ENCODE results near the gene EMILIN2. TPM values are rescaled to one million over a fixed set of nuclear protein-coding genes. Genes with fewer than 3 reads are reported as not detected.

EMILIN2 gene
- total and polyA plus RNA-seq, 4 donors, result 0.58 to 4.6 (median 1.8) TPM

GRCh38 chr18:2953935-2954653 lies 107.3 kb downstream of the EMILIN2 start:
- Histone ChIP-seq H3K27me3 (ENCODE audit: control insufficient read depth in 4 of 4, insufficient read depth in 4 of 4, low read length in 3 of 4) (no peaks in the 10 kb centered on the region), H3K9me3 (ENCODE audit: control insufficient read depth in 4 of 4, low read length in 3 of 4) (no peaks in the 10 kb centered on the region), H3K4me3 (ENCODE audit: low read depth in 1 of 3, low read length in 3 of 3) (no peak overlapping the region), H3K27ac (ENCODE audit: low read depth in 1 of 2, low read length in 2 of 2) (peak overlapping the region; percentile 55 to 60), H3K36me3 (ENCODE audit: control insufficient read depth in 4 of 4, insufficient read depth in 3 of 4, low read depth in 1 of 4, low read length in 3 of 4) (peaks cover 3 to 78% (median 65%) of the 10 kb centered on the region in 4 donors), H3K4me1 (ENCODE audit: control insufficient read depth in 4 of 4, insufficient read depth in 4 of 4, low read length in 3 of 4) (peaks cover 2 to 34% (median 21%) of the 10 kb centered on the region in 4 donors), H3K9ac (ENCODE audit: low read depth in 1 of 2, low read length in 2 of 2) (no peak overlapping the region)
- 64% methylated on average over 6 of the region's 6 CpGs for WGBS
- peak in 1 of 2 donors; percentile 48 for TF ChIP-seq RXRA (IDR thresholded peaks at IDR 0.05)
- TF ChIP-seq TAF1 (conservative IDR thresholded peaks at IDR 0.05), result no peak
- peak; percentile 76 for TF ChIP-seq FOXA2 (IDR thresholded peaks at IDR 0.05)
- TF ChIP-seq CTCF (IDR thresholded peaks at IDR 0.05; ENCODE audit: low read depth, low read length, missing input control), result no peak
- peak in 1 of 2 donors; percentile 12 for TF ChIP-seq RAD21 (IDR thresholded peaks at IDR 0.05)
- TF ChIP-seq YY1 (IDR thresholded peaks at IDR 0.05), result peak; percentile 67
- peak; percentile 52 for TF ChIP-seq HNF4G (IDR thresholded peaks at IDR 0.05)
- peak; percentile 87 for TF ChIP-seq HNF4A (conservative IDR thresholded peaks at IDR 0.05)
- TF ChIP-seq MAX (IDR thresholded peaks at IDR 0.05), result peak; percentile 34
- TF ChIP-seq SP1 (IDR thresholded peaks at IDR 0.05), result peak; percentile 44
- no peak for TF ChIP-seq REST (IDR thresholded peaks at IDR 0.05)
- no peak for DNase-seq (ENCODE audit: low spot score)

- H3K36me3 ChIP-seq (ENCODE audit: control insufficient read depth in 4 of 4, insufficient read depth in 3 of 4, low read depth in 1 of 4, low read length in 3 of 4), result peaks cover 3 to 77% (median 60%) of the 10 kb centered on the region in 4 donors
- H3K9me3 ChIP-seq (ENCODE audit: control insufficient read depth in 4 of 4, low read length in 3 of 4), result no peaks in the 10 kb centered on the region
- peaks cover 2 to 39% (median 27%) of the 10 kb centered on the region in 4 donors for H3K4me1 ChIP-seq (ENCODE audit: control insufficient read depth in 4 of 4, insufficient read depth in 4 of 4, low read length in 3 of 4)
- no peaks in the 10 kb centered on the region for H3K27me3 ChIP-seq (ENCODE audit: control insufficient read depth in 4 of 4, insufficient read depth in 4 of 4, low read length in 3 of 4)
- no peak for DNase-seq (ENCODE audit: low spot score)
- no peak overlapping the region for H3K9ac ChIP-seq (ENCODE audit: low read depth in 1 of 2, low read length in 2 of 2)
- no peak overlapping the region for H3K4me3 ChIP-seq (ENCODE audit: low read depth in 1 of 3, low read length in 3 of 3)
- WGBS, result 98% methylated on average over 12 of the region's 12 CpGs
- H3K27ac ChIP-seq (ENCODE audit: low read depth in 1 of 2, low read length in 2 of 2), result no peak overlapping the region
- TF ChIP-seq ATF3 (IDR thresholded peaks at IDR 0.05) (no peak), YY1 (IDR thresholded peaks at IDR 0.05) (no peak), REST (IDR thresholded peaks at IDR 0.05) (no peak), TAF1 (conservative IDR thresholded peaks at IDR 0.05) (no peak), SP1 (IDR thresholded peaks at IDR 0.05) (no peak), ZBTB33 (IDR thresholded peaks at IDR 0.05) (no peak), FOXA1 (IDR thresholded peaks at IDR 0.05) (no peak), CTCF (IDR thresholded peaks at IDR 0.05; ENCODE audit: low read depth, low read length, missing input control) (no peak), HNF4A (conservative IDR thresholded peaks at IDR 0.05) (no peak), RXRA (IDR thresholded peaks at IDR 0.05) (no peak), JUND (IDR thresholded peaks at IDR 0.05) (no peak)
Observed at GRCh38 chr18:2954869-2955645, 108.3 kb downstream of the EMILIN2 start.
